HepG2 (cell line): ENCODE measurements around the gene DRC7.

ENCODE experiments used
- RBAK ChIP-seq: sonication (generic); formaldehyde crosslinking; IDR thresholded peaks from 2 replicates; pipeline ENCODE4 v1.5.1; 2020; ENCODE audit warnings: mild to moderate bottlenecking, missing genetic modification reagents
- TF ChIP-seq, protein P1 (sequence below): sonication (generic); formaldehyde crosslinking; IDR thresholded peaks from 2 replicates; pipeline ENCODE4 v1.5.0; 2020; ENCODE audit warnings: mild to moderate bottlenecking, low read depth, missing genetic modification reagents, borderline replicate concordance

DNA sequence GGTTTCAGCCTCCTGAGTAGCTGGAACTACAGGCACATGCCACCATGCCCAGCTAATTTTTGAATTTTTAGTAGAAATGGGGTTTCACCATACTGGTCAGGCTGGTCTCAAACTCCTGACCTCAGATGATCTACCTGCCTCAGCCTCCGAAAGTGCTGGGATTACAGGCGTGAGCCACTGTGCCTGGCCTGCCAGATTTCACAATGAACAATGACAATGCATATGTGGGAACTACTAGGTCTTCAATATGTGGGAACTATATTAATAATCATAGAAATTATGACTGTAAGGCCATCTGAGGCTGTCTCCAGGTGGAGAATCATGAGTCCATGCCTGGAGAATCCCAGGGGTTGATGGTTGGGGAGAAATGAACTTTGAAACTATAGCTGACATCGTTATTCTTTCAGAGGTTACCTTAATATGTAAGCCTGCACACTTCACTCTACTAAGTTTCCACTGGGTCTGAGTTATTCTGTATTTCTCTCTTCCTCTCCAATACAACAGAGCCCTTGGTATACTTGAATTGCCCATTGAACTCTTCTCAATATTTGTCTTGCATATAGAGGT lies 7.2 kb upstream of the DRC7 start:
- TF ChIP-seq RBAK (CRISPR knock-in tag), result no peak
- TF ChIP-seq, protein P1, sequence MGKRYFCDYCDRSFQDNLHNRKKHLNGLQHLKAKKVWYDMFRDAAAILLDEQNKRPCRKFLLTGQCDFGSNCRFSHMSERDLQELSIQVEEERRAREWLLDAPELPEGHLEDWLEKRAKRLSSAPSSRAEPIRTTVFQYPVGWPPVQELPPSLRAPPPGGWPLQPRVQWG (CRISPR knock-in tag), result no peak
